GM21367 (cell line): Measurements from ENCODE around the gene ADAMTS17.

Experiments
- ATAC-seq: cut with Tn5 transposase; IDR thresholded peaks from one replicate; pipeline ENCODE4 v1.9.1; 2021; ENCODE audit not compliant: unreplicated experiment

Gene ADAMTS17

GRCh38 chr15:100202309-100202960, 139.3 kb downstream of the ADAMTS17 start:
- ATAC-seq, result no peak

- no peak for ATAC-seq
Observed at GRCh38 chr15:100201376-100202280, 140.1 kb downstream of the ADAMTS17 start.

GRCh38 chr15:100200287-100200880, 141.4 kb downstream of the ADAMTS17 start:
- ATAC-seq, result no peak

- ATAC-seq, result no peak
Observed at GRCh38 chr15:100199711-100200286, 142.0 kb downstream of the ADAMTS17 start.

- ATAC-seq, result no peak
Observed at GRCh38 chr15:100198442-100198841, 143.3 kb downstream of the ADAMTS17 start.

- ATAC-seq, result no peak
Observed at GRCh38 chr15:100196326-100197058, 145.3 kb downstream of the ADAMTS17 start.

GRCh38 chr15:100194996-100195395, 146.8 kb downstream of the ADAMTS17 start:
- no peak for ATAC-seq

GRCh38 chr15:100193277-100193860, 148.4 kb downstream of the ADAMTS17 start:
- no peak for ATAC-seq

- ATAC-seq, result no peak
Observed at GRCh38 chr15:100192097-100193080, 149.4 kb downstream of the ADAMTS17 start.

- ATAC-seq, result peak; percentile 62
Observed at GRCh38 chr15:100191161-100191560, 150.6 kb downstream of the ADAMTS17 start.

GRCh38 chr15:100190675-100191074, 151.1 kb downstream of the ADAMTS17 start:
- ATAC-seq, result no peak

- no peak for ATAC-seq
Observed at GRCh38 chr15:100189849-100190248, 151.9 kb downstream of the ADAMTS17 start.

- ATAC-seq, result no peak
Observed at GRCh38 chr15:100189319-100189718, 152.5 kb downstream of the ADAMTS17 start.

GRCh38 chr15:100187677-100188076, 154.1 kb downstream of the ADAMTS17 start:
- ATAC-seq, result no peak

GRCh38 chr15:100186960-100187359, 154.8 kb downstream of the ADAMTS17 start:
- no peak for ATAC-seq

- ATAC-seq, result no peak
Observed at GRCh38 chr15:100186366-100186765, 155.4 kb downstream of the ADAMTS17 start.

- ATAC-seq, result no peak
Observed at GRCh38 chr15:100183921-100184495, 157.8 kb downstream of the ADAMTS17 start.

GRCh38 chr15:100180921-100181320, 160.9 kb downstream of the ADAMTS17 start:
- no peak for ATAC-seq
